Stimulated activated CD4-positive, alpha-beta T cell treated with anti-CD3 and anti-CD28 coated beads, Interleukin-4, amount 100 ng/mL, for 24 hours (primary cell): ENCODE data around the gene RNF208.
"Not testable (repeated sequence)": the region's sequence is repeated elsewhere in the genome, so short reads cannot be mapped to it uniquely, and the experiment has no call there.

Experiments
- DNase-seq: peaks from one replicate; pipeline ENCODE4 v3.0.0-alpha.2; 2020

The RNF208 gene, protein sequence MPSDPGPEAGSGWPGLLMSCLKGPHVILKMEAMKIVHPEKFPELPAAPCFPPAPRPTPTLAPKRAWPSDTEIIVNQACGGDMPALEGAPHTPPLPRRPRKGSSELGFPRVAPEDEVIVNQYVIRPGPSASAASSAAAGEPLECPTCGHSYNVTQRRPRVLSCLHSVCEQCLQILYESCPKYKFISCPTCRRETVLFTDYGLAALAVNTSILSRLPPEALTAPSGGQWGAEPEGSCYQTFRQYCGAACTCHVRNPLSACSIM

DNA sequence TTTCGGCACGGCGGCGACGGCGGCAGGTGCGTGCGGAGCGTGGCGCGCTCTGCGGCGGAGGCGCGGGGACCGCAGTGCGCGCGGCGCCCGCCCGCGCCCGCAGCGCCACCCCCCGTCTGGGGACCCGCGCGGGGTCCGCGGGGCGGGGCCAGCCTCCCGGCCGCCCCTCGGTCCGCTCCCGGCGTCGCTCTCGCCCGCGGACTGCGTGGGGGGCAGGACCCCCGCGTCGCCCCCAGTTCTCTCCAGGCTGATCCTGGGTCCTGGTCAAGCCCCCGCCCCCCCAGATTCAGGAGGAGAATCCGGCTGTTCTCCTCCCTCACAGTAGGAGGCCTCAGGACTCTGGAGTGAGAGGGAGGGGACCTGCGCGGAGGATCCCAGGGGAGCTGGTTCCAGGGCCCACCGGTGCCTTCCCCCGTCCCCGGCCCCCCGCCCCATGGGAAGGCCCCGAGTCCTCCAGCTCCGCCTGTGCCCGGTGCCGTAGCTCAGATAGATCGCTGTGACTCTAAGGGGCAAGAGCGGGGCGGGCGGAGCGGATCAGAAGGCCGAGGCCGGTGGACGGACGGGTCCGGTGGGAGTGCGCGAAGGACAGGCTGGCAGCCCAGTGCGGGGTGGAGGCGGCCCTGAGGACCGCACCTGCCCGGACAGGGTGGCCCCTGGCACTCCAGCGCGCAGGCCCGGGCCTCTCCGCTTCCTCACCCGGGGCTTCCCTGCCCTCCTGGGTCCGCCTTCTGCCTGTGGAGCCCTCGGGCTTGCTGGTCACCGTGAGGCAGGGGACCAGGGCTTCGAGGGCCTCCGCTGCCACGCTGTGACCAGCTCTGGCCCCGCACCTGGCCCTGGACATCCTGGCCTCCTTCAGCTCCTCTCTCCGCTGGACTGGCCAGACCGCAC is at the start of gene RNF208:
TSS of gene RNF208 (minus strand) at position 51 of the 888 bp plus-strand sequence. CDS start 1,028 bp downstream, outside the sequence.
- DNase-seq, result no peak

DNA sequence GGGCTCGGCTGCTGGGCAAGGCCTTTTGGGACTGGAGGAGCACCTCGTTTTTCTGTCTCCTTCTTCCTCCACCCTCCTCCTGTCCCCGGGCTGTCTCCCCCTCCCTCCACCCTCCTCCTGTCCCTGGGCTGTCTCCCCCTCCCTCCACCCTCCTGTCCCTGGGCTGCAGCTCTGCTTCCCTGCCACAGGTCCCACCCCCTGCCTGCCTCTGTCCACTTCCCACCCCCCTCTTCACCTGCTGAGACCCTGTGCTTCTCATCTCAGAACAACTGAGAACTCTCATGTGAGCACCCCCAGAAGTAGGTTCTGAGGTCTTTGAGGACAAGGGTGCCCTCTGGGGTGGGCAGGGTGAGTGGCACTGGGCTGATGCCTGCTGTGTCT is 49.6 kb upstream of the RNF208 start:
- no peak for DNase-seq

DNA sequence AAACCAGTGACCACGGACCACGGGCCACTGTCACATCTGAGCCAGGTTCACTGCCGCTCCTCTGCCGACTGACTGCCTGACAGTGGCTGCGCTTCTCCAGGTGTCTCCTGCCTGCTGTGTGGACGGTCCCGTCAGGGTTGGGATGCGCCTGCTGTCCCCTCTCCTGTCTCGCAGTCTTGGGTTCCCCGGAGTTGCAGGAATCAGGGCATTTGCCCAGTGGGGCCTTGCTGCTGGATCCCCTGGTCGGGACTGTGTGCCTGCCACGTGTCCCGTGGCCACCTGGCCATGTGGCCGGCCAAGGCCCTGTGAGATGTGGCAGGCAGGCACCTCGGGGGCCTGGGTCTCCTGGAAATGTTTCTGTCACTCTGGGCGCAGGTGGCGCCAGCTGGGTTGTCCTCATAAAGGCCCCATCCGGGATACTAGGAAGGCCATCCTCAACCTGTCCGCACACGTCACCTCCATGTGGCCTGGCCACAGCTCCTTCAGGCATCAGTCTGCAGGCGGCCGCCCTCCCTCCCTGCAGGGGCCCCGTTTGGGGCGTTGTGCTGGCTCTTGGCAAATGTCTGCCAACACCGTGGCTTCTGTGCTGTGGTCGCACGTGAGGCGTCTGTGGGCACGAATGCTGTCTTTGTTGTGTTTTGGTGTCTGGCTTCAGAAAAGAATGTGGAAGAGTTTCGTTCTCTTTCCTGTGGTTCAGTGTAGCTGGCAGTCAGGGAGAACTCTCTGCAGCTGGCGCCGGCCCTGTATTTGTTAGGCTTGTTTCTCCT is 49.1 kb upstream of the RNF208 start:
- DNase-seq, result no peak

DNA sequence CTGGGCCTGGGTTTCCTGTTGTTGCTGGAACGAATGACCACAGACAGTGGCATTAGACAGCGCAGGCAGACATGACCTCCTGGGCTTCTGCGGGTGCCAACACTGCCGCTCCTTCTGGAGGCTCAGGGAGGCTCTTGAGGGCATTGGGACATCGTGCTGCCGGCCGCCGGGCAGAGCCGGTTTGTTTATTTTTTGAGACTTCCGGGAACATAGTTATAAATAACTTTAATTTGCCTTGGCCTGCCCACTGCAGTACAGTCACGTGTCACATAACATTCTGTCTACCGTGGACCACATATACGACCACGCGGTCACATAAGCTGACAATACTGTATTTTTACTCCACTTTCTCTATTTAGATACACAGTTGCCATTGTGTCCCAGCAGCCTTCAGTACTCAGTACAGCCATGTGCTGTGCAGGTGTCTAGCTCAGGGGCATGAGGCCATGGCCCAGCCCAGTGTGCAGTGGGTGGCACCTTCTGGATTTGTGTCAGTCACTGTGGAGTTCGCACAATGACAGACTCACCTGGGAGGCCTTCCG is 47.3 kb upstream of the RNF208 start:
- DNase-seq, result no peak

DNA sequence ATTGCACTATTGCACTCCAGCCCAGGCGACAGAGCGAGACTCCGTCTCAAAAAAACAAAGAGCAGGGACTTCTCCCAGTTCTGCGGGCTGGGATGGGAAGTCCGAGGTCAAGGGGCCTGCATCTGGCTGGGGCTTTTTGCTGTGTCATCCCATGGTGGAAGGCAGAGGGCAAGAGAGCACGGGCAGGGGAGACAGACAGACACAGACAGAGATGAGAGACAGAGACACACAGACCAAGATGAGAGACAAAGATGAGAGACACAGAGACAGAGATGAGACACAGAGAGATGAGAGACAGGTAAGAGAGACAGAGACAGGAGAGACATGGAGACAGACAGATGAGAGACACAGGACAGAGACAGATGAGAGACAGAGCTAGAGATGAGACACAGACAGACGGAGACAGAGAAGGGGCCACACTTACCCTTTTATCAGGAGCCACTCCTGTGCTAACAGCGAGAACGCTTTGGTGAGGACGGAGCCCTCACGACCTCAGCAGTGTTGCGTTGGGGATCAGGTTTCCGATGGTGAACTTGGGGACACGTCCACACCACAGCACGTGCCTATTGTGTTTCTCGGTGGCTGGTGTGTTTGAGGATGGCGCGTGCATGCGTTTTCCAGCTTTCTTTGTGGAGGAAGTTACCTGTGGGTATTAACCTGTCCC is 46.6 kb upstream of the RNF208 start:
- DNase-seq, result no peak

DNA sequence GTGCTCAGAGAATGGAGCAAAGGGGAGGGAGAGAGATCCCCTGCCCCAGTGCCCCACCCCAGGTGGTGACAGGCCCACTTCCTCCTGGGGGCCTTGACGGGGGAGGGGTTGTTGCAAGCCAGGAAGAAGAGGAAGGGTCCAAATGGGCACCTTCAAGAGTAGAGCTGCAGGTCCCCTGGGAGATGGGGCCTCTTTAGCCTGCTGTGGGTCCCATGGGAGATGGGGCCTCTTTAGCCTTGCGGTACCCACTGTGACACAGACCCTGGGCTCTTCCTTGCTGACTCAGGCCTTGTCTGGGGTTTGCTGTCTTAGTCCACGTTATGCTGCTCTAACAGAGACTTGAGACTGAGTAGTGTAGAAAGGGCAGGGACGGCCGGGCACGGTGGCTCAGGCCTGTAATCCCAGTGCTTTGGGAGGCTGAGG is 45.9 kb upstream of the RNF208 start:
- no peak for DNase-seq

DNA sequence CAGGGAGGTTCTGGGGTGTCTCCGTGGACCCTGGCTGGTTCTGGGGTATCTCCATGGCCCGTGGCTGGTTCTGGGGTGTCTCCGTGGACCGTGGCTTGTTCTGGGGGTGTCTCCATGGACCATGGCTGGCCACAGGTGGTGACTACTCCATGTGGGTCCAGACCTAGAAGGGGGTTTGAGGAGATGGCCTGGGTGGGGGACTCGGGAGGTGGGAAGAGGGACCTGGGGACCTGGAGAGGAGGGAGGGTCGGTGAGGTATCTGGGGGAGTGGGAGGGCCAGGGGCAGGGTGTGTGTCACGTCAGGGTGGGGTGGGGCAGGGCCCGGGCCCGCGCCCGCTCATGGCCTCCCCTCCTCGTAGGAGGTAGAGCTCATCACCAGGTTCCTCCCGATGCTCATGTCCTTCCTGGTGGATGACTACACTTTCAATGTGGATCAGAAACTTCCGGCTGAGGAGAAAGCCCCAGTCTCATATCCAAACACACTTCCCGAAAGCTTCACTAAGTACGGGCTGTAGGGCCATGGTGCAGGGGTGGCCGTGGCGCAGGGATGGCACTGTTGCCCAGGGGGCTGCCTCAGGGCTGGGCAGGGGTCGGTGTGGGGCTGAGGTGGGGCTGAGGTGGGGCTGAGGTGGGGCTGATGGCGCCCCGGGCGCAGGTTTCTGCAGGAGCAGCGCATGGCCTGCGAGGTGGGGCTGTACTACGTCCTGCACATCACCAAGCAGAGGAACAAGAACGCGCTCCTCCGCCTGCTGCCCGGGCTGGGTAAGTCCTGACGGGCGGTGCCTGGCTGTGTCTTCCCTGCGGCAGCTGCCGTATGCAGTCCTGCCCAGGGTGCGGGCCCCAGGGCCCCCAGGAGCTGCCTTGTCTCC is 44.8 kb upstream of the RNF208 start:
- DNase-seq, result no peak

DNA sequence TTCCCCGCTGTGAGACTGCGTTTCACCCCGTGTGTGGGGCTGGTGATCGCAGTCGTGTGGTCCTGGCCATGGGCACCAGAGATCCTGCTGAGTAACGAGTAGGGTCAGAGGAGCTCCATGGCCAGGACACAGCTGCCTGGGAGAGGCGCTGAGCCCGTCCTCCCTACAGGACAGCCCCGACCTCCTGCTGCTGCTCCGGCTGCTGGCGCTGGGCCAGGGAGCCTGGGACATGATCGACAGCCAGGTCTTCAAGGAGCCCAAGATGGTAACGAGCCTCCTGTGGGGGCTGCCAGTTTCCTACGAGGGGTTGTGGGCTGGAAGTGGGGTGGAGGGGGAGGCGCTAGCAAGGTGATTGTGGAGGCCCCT is 44.1 kb upstream of the RNF208 start:
- DNase-seq, result no peak

DNA sequence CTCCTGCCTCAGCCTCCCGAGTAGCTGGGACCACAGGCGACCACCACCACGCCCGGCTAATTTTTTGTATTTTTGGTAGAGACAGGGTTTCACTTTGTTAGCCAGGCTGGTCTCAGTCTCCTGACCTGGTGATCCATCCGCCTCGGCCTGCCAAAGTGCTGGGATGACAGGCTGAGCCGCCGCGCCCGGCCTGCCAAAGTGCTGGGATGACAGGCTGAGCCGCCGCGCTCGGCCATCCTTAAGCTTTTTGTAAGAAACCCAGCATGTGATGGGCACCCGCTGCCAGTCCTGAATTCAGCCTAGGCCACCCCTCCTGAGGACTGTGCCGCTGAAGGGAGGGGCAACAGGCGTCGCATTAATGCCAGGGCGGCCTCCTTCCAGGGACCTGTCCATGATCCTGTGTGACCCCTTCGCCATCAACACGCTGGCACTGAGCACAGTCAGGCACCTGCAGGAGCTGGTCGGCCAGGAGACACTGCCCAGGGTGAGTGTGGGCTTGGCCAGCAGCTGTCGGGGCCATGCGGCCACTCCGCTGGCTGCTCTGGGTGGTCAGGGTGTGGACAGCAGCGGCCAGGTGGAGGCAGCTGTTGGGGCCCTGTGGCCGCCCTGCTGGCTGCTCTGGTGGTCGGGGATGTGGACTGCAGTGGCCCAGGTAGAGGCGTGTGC is 43.6 kb upstream of the RNF208 start:
- no peak for DNase-seq

DNA sequence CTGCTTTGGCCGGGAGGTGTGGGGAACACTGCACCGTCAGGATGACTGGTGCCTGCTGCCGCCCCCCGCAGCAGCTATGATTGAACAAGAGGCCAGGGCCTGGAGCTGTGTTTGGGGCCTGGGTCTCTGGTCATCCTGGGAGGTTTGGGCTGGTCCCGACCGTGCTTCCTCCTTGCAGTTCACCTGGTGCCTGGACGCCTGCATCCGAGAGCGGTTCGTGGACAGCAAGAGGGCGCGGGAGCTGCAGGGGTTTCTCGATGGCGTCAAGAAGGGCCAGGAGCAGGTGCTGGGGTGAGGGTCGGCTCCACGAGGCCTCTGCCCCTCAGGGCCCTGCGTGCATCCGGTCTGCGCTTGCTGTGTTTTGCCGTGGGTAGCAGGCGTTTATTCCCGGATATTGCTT is 42.0 kb upstream of the RNF208 start:
- DNase-seq, result no peak

DNA sequence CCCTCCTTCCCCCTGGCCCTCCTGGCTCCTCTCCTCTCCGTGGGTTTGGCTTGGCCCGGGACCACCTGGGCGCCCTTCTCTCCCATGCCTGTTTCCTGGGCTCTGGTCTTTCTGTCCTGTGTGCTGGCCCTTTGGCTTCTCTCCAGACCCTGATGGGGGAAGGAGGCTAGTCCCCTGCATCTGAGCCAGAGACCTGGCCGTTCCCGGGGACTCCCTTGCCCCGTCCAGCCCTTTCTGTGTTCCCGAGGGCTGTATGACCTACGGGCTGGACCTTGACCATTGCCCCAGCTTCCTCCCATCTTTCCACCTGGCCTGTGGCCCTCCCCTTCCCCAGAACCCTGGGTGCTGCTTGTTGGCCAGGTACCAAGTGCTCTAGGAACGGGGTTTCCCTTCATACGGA is 41.5 kb upstream of the RNF208 start:
- no peak for DNase-seq

DNA sequence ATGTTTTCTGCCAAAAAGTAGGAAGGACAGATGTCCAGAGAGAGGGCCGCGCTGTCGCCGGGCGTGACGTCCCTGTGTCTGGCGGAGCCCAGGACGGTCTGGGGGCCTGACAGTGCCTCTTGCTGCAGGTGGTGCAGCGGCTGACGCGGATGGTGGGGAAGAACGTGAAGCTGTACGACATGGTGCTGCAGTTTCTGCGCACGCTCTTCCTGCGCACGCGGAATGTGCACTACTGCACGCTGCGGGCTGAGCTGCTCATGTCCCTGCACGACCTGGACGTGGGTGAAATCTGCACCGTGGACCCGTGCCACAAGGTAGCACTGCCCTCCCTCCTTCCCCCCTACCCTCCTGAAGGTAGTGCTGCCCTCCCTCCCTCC is 40.9 kb upstream of the RNF208 start:
- no peak for DNase-seq

DNA sequence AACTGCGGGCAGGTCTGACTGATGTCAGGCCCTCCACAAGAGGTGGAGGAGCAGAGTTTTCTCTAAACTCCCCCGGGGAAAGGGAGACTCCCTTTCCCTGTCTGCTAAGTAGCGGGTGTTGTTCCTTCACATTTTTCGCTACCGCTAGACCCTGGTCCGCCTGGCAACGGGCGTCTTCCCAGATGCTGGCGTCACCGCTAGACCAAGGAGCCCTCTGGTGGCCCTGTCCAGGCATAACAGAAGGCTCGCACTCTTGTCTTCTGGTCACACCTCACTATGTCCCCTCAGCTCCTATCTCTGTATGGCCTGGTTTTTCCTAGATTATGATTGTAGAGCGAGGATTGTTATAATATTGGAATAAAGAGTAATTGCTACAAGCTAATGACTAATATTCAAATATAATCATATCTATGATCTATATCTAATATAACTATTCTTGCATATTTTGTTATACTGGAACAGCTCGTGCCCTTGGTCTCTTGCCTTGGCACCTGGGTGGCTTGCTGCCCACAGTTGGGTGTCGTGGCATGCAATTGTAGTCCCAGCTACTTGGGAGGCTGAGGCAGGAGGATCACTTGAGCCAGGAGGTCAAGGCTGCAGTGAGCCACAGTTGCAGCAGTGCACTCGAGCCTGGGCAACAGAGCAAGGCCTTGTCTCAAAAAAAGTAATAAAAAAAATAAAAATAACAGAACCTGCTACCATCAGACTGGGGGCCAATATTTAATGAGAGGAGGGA is 40.3 kb upstream of the RNF208 start:
- not testable (repeated sequence) for DNase-seq

DNA sequence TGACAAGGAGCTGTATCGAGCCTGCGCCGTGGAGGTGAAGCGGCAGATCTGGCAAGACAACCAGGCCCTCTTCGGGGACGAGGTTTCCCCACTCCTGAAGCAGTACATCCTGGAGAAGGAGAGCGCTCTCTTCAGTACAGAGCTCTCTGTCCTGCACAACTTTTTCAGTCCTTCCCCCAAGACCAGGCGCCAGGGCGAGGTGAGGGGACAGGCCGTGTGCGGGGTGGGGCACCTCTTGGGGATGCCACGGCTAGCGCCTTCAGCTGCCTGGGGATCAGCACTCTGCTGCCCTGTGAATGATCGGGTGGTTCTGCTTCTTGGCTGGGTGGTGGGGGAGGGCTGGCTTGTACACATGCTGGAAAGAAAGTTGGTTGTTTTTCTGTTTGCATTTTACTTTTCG is 34.8 kb upstream of the RNF208 start:
- no peak for DNase-seq

DNA sequence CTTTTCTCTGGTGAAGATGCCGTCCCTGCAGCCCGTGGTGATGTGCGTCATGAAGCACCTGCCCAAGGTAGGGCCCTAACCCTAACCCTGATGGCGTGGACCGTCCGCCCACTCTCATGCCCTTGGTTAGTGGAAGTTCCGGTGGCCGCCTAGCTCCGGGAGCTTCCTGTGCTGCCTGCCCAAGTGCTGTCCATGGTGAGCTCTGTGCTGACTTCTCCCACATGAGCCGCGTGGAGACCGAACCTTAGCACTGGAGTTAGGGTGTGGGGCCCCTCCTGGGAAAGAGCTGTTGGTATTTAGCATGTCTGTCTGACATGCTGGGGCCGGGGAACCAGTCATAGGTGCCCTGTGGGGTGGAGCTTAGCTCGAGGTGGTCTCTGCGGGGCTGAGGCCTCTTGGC is 34.3 kb upstream of the RNF208 start:
- no peak for DNase-seq

DNA sequence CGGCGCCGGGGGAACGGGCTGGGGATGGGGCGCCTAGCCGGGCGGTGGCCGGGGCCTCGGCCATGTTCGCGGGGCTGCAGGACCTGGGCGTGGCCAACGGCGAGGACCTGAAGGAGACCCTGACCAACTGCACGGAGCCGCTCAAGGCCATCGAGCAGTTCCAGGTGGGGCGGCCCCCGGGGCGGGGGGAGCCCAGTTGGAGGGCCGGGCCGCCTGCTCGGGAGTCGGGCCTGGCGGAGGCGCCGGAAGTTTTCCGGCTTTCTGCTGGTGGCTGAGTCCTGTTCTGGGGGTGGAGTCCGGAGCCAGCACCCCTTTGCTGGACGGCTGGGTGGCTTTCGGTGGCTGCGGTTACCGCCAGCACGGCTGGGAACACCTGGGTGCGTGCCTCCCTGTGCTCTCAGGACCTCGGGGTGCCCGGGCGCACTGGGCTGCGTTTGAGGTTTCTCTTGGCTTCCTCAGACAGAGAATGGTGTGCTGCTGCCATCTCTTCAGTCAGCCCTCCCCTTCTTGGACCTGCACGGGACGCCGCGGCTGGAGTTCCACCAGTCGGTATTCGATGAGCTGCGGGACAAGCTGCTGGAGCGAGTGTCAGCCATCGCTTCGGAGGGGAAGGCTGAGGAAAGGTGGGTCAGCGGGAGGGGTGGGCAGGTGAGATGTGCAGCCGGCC is 33.5 kb upstream of the RNF208 start:
- peak; percentile 36 for DNase-seq

DNA sequence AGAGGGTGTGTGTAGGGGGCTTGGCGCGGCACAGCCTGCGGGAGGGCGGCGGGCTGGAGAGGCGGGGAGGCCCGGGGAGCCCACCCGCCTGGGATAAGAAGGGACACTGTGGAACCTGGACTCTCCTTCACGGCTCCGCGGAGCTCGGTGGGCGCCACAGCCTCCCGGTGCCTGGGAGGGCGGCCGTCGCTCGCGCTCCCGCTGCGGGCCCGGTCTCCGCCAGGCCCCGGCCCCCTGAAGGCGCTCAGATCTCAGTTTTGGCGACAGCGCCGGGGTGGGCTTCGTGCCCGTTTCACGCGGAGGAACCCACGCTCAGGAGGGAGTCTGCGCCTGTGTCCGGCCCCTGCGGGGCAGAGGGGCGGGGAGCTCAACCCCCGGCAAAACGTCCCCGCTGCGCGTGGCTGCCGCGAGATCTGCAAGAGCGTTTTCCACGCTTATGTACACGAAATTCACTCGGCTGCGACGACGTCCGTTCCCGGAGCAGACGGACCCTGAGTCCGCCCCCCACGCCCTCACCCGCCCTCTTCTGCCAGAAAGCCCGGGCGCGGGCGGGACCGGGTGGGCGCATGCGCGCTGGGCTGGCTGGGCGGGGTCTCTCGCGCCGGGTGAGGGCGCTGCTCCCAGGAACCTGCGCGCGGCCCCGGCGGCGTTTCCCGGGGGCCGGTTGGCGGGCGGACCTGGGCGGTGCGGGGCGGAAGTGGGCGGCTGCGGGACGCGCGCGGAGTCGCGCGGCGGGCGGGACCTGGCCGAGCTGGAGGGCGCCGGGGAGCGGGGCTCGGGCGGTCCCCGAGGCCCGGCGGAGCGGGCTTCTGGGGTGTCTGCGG is 32.8 kb upstream of the RNF208 start, which contains the start of gene NELFB:
TSS of gene NELFB (plus strand) at position 704 of the 824 bp plus-strand sequence.
- DNase-seq, result peak; percentile 95

DNA sequence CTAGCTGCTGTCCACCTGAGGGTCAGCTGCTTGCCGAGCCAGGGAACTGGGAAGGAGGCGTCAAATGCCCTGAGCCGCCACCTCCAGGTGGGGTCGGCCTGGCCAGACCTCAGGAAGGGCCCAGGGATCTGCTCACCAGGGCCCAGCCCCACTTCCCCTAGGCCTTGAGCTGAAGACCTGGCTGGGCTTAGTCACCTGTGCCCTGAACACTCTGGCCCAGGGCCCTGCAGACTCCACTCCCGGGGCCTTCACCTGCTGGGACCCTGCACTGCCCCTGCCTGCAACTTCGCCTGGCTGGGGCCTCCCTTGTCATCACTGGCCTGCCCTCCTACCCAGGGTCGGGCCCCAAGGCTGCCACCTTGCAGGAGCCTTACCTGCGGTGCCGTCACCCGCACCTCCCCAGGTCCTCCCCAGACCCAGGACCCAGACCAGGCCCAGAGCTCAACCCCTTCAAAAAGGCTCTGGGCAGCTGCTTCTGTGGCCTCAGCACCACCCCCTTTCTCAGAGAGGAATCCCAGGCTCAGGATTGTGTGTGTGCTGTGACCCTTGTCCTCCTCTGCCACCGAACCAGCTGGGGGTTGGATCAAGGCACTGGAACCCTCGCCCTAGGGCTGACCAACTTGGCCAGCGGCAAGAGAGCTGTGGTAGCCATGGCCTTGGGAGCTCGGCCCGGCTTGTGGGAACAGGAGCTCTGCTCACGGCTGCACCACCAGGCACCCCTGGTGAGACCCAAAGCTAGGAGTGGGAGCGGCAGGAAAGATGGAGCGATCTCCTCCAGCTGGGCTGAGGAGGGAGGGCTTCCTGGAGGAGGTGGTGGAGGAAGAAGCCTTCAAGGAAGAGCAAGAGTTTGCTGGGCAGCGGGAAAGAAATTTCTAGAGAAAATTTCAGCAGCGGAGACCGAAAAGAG is 31.9 kb upstream of the RNF208 start:
- DNase-seq, result no peak
